Stimulated activated CD4-positive, alpha-beta T cell treated with anti-CD3 and anti-CD28 coated beads, TNF-alpha, amount 100 ng/mL, for 48 hours (primary cell): ENCODE data around the gene NLGN2.

Experiments
- DNase-seq, 3 donors: peaks; one replicate each; pipeline ENCODE4 v3.0.0-alpha.2; 2020; ENCODE audit warnings: low read depth in 3 of 3

NLGN2 gene

DNA sequence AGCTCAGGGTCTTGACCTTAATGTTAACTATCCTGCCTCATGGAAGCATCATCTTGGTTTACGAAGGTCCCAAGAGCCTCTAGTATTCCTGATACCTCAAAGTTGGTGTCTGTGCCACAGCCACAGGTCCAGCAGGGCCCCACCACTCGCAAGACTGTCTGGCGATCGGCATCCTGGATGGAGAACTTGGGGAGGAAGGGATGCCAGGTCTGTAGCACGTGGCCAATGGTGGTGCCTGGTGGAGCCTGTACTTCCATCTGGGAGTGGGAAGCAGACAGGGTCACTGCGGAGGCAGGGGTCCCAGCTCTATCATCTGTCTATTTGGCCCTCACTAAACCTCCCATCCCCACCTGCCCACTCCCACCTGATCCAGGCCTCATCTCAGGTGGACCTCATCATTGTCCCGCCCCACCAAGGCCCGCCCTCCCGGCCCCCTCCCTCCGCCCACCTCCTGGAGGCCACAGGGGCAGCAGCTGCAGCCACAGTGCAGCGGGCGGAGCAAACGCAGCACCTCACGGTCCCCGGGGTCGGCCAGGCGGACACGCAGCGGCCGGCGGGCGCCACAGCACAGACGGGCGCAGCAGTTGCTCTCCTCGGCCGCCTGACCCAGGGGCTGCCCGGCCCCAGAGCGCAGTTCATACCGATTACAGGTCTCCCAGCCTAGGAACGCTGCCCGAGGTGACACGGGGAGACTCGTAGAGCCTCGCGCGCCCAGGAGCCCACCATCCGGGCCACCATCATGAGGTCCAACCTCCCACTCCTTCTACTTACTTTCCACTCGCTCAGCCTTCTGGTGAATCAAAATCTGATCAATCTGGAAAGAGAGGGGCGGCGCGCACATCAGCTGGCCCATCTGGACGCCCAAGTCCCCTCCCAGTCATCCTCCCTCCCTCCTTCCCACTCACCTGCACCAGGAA is 14.7 kb upstream of the NLGN2 start:
- no peak for DNase-seq

DNA sequence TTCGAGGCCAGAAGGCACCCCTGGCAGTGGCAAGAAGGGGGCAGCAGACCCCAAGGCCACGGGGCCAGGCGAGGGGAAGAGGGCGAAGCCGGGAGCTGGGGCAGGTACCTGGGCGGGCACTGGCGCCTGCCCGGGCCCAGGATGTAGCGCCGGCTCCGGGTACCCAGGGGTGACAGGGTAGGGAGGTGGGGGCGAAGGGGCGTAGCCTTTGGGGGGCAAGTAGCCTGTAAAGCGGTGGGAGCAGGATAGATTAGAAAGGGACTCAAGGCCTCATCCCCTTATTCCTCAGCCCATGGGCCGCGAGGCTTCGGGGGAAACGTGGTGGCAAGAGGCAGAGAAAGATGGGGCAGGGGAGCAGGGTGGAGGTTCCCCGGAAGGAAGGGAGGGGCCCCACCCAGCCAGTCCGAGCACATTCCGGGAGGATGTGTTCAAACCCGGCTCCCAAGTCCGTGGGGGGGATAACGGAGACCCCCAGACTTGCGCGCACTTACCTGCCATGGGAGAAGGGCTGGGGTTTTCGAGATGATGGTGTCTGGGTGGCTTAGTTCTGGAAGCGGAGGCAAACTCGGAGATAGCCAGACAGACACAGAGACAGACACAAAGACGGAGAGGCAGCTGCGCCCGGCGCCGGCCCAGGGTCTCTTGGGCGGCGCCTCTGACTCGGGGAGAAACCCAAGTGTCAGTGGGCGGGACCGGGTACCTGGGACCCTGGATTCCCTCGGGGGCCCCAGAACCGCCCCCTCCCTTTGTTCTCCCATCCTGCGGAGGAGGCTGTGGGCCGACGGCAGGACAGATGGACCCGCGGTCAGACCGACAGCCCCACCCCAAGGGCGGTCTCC is 13.8 kb upstream of the NLGN2 start:
- DNase-seq: peak in 1 of 3 donors; percentile 40

DNA sequence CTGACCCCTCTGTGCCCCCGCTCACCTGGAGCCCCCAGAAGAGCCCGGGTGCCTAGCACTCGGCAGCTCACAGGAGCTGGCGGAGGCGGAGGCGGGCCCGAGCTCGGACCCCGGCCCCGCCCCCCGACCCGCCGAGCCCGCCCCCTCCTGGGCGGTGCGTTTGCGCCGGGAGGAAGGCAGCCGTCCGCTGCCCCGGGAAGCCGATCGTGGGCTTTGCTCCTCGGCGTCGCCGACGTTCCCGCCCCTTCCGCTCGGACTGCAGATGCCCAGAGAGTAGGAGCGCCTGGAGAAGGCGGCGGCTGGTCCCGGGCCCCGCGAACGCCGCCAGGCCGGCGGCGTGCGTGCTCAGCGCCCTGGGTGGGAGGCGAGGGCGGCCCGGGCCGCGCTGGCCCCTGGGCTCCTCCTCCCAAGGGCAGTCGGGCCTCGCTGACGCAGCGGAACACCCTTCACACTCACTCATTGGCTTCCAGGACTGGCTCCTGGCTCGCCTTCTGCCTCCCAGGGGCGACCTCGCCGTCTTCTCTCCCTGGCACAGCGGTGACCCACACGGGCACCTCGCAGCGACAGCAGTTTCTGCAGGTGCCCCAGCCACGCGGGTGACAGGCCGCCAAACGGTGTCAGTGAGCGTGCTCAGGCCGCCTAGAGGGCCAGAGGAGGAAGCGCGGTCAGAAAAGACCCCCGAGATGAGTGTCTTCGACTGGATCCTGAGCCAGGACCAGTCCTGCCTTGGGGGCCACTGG is 13.0 kb upstream of the NLGN2 start, which contains the start of gene PLSCR3:
TSS of gene PLSCR3 (minus strand) at position 74 of the 740 bp plus-strand sequence. CDS start 415 bp downstream, outside the sequence.
- peak; percentile 62 to 83 (median 67) for DNase-seq

DNA sequence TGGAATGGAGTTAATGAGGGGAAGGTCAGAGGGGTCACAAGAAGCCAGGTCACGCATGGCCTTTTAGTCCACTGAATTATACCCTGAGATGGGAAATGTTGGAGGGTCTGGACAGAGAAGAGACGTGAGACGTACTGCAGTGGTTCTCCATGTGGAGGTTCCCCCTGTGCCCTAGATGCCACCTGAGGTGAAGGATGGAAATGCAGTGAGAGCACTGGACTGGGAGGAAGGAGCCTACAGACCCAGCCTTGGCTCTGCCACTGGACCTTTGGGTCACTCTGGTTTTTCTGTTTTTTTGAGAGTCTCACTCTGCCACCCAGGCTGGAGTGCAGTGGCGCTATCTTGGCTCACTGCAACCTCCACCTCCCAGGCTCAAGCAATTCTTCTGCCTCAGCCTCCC is 11.5 kb upstream of the NLGN2 start:
- DNase-seq: no peak

DNA sequence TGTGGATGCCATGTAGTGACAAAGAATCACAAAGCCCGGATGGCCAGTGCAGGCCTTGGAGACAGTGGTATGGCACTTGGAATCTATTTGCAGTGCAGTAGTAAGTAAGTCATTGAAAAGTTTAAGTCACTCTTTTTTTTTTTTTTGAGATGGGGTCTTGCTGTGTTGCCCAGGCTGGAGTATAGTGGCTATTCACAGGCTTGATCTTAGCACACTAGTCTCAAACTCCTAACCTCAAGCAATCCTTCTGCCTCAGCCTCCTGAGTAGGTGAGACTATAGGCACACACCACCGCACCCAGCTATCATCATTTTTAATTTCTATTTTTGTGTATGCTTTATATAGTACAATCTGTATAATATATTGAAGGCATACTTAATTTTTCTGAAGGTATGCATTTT is 9.0 kb upstream of the NLGN2 start:
- DNase-seq: no peak

DNA sequence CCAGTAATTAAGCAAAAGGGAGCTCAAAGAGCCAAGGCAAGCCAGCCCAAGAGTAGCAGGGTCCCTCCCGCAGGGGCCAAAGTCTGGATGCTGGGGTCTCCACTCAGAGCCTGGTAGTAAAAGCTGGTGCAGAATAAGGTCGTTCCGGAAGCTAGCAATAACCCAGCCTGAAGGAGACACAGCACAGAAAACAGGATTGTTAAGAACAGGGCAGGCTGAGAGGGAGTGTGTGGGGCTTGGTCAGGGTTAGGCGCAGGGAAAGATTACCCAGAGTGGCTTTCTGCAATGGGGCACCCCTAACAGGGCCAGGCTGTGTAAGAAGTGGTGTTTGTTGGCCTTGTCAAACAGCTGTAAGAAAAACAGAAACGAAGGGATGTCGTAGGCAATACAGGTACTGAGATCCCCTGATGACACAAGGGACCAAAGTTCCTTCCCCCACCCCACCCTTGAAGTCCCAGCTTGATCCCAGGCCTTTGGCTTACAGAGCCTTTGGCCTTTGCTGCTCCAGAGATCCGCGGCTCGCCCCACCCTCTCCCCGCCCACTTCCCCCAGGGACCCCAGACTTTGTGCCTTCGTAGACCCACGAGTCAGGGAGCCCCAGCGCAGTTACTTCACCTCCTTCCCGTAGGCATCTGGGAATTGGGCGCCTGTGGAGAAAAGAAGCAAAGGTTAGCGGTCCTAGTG is 4.5 kb upstream of the NLGN2 start:
- DNase-seq: no peak

DNA sequence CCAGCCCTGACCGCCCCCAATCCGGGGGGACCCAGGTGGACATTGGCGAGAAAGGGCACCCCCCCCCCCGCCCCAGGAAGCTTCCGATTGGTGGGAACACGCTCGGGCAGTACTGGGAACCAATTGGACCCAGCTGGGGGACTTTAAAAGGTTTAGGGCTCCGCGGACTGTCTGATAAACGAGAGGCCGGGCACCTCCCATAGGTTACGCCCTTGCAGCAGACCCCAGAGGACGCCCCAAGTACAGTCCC is 4.0 kb upstream of the NLGN2 start:
- no peak for DNase-seq

DNA sequence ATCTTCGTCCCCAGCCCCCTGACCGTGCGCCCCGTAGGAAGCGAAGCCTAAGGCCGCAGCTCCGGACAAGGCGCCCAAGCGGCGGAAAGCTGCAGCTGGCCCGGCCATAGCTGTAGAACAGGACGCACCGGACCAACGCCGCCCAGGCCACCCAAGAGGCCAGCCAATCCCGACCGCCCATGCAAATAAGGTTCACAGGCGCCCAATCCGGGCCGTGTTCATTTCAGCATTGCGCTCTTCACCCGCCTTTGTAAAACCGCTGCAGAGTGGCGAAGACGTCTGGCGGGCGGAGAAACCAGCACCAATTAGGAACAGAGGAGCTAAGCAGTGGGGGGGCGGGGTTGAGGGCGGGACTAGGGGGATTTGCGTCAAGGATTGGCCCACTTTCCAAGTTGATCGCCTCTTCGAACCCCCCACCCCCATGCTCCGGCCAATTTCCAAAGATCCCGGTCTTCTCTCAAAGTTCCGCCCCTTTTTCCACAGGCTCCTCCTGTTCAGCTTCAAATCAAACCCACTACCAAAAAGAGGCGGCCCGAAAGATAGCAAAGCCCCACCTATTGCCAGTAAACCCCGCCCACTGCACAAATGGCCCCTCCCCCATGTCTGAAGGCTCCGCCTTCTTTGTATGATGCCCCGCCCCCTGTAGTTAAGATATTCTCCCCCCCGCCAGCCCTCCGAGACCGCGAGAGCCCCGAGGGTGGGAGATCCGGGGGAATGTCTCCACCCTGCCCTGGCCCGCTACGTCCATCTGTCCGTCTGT is 3.5 kb upstream of the NLGN2 start, which contains the start of gene TMEM256:
TSS of gene TMEM256 (minus strand) at position 121 of the 760 bp plus-strand sequence. CDS start at position 108, 13 bp downstream.
- DNase-seq: peak; percentile 89 to 95 (median 93)

DNA sequence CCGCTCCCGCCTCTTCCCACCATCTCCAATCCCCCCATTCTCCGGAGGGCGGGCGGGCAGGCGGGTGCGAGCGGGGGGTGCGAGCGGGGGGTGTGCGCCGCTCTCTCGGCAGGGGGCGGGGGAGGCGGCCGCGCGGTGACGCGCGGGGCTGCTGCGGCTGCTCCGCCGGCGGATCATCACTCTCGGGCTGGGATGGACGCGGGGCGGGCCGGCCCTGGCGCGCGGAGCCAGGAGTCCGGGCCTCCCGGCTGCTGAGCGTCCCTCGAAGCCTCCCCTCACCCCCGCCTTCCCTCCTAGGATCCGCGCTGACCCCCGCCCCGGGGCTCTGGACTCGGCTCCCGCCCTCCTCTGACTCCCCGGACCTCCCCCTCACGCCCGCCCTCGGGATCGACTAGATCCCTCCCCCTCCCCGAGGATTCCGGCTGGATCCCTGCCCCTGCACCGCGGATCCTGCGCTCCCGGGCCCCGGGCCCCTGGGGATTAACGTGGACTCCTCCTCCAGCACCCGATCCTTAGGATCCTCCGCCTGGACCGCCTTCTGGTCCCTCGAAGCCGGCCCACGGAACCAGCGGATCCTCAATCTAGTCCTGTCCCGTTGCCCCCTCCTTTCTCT is 2.8 kb upstream of the NLGN2 start:
- peak in 1 of 3 donors; percentile 32 for DNase-seq

DNA sequence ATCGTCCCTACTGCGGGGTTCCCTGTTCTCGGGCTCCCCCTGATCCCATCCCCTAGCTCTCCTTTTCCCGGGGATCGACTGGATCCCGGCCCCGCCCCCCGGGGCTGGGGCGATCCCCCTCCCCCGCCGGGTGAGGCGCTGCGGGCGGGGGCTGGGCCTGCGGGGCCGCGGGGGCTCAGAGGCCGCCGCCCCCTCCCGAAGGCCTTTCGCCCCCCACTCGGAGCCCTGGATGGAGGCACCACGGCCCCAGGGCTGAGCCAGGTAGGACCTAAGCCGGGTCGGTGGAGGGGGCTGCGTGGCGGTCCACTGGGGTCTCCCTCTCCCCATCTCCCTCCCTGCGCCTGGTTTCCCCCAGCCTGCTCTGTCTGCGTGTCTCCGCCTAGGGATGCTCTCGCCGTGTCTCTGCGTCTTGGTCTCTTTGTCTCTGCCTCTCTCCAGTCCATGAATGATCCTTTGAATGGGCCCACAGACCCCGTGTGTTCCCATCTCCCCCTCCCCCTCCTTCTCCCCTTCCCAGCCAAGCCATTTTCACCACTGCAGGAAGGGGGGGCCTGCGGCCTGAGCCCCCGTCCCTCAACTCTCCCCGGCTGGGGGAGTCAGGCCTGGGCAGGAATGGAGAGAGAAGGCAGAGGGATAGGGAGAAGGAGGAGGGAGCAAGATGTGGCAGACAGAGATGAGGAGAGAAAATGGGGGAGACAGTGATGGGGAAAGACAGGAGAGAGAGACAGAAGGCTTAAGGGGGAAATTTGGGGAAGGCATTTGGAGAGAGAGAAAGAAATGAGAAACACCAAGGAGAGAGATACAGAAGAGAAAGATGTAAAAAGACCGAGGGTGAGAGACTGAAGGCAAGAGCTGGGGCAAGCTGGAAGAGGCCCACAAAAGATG is 2.1 kb upstream of the NLGN2 start:
- no peak for DNase-seq

DNA sequence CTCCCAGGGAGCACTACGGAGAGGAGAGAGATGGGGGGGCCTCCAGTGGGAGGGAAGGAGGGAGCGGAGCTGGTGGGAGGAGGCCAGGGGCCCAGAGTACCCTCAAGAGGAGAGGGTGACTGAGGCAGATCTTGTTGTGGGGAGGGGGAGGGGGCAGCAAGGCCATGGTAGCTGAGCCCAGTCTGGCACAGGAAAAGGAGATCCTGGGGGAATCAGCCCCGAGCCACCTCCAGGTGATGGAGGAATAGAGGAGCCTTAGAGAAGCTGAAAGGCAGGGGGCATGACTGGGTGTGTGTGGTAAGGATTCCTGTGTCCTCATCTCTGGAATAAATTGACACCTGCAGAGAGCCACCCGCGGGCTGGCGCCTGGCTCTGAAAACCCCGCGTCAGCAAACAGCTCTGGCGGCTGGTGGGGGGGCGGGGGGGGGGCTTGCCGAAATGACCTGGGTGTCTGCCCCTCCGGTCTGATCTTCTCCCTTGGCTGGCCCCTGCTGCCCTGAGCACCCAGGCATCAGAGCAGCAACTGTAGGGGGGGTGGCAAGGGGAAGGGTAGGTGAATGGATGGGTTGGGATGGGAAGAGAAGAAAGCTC is 1.3 kb upstream of the NLGN2 start:
- DNase-seq: no peak

DNA sequence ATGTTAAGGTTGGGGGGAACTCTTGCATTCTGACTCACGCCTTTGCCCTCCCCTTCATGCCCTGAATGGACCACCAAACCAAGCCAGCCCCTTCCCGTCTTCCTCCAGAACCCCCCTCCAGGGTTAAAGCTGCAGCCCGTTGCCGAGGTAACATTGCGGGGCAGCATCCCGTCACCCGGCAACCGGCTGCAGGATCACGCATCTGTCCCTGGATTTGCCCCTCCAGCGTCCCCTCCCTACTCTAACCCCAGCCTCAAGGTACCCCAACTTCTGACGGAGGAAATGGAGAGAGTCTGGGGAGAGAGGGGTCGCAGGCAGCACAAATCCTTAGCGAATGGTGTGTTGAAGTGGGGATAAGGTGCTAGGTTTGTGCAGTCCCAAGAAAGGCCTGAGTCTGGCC is 563 bp upstream of the NLGN2 start:
- no peak for DNase-seq

DNA sequence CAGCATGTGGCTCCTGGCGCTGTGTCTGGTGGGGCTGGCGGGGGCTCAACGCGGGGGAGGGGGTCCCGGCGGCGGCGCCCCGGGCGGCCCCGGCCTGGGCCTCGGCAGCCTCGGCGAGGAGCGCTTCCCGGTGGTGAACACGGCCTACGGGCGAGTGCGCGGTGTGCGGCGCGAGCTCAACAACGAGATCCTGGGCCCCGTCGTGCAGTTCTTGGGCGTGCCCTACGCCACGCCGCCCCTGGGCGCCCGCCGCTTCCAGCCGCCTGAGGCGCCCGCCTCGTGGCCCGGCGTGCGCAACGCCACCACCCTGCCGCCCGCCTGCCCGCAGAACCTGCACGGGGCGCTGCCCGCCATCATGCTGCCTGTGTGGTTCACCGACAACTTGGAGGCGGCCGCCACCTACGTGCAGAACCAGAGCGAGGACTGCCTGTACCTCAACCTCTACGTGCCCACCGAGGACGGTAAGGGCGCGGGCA is 645 bp downstream of the NLGN2 start:
- DNase-seq: no peak

DNA sequence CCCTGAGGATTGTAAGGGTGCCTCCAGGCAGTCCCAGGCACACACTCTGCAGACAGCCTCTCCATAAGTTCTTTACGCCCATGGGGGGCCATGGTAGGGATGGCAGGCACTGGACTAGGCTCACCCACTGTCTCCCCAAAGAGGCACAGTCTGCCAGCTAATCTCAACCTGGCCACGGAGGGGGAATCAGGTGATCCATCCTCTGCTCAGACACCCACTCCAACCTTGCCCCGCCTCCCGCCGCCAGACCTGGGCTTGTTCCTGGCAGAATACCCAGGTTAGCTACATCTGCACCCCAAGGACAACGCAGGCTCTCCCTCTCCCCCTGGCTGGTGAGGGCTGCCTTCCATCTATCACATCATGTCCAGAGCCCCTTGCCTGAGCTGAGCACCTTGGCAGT is 1.2 kb downstream of the NLGN2 start:
- no peak for DNase-seq

DNA sequence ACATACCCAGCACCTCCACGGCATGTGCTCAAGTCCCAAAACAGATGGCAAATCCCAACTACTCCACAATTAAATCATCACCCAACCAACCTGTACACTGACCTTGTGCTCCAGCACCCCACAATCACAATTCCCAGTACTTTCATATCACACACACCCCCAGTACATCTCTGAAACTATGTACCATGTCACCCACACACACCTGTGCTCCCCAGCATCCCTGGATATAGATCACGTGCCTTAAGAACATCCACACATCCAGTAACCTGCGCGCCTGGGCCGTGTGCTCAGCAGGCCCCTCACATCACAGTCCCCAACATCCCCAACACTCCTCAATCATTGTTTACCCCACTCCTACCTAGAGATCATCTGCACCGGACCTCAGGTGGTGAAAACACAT is 2.1 kb downstream of the NLGN2 start:
- no peak for DNase-seq

DNA sequence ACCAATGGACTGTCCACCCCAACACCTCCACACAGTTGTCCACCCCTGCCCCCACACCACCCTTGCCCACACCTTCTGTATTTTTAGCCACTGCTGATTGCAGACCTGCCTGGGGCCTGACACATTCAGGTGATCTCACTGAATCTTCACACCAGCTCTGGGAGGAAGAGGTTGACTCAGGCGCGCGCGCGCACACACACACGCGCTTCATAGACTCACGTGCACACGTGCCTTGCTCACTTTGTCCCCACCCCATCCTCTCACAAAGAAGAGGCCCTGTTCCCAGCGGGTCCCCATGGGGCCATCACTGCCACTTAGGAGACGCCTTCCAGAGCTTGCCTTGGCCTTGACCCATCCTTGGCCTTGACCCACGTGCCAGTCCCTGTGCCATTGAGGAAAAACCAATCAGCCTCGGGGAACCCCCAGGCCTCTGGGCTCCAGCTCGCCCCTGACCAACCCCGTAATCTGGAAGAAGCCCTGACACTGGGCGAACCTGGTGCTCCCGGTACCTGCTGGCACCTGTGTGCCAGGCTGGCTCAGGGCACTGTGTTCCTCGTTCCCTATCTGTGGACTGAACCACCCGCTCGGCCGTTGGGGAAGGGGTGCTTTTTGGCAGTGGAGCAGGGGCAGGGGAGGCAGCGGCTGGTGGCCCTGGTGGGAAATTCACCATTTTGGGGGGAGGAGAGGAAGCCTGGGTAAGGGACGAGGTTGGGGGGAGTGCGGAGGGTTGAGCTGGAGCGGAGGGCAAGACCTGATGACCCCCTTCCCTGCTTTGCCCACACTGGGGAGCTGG is 3.2 kb downstream of the NLGN2 start:
- no peak for DNase-seq

DNA sequence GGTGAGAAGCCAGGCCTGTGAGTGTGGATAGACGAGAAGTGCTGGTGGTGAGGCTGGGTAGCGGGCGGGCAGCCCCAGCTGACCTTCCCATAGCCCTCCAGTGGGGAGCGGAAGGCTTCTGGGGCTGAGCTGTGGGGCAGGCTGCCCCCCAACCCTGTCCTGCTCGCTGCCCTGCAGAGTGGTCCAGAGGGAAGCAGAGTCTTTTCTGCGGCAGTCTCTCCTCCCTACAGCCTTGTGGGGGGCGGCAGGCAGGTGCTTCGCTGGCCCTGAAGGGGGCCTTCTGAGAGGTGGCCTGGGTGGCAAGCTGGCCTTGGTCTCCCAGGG is 3.7 kb downstream of the NLGN2 start:
- no peak for DNase-seq

DNA sequence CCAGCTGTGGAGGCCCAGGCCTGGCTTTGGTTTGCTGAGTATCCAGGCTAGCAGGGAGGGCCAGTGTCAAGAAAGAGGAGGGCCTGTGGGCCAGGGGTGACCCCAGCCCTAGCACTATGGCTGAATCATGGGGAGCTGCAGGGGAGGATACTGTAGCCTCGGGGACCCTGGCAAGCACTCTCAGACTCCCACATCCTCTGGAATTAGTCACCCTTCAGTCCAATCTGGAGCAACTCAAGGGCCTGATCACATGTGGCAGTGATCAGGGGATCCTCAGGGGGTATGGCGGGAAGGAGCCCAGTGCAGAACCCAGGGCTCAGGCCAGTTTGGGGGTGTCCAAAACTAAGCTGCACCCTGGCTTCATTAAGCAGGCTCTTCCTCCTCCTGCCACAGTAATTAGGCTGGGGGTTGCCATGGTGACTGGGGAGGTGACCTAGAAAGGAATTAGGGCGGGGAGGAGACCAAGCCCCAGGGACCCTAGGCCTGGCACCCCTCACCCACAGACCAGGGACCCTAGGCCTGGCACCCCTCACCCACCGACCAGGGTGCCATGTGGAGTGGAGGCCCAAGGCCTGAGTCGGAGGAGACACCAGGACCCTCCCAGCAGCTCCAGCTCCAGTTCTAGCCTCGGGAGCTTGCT is 5.8 kb downstream of the NLGN2 start:
- DNase-seq: no peak
